Neural progenitor cell (in vitro differentiated cells): Measurements from ENCODE around the gene GPA33. TPM values are rescaled to one million over a fixed set of nuclear protein-coding genes. Genes with fewer than 3 reads are reported as not detected.

Experiments used
- DNase-seq: peaks from one replicate; pipeline ENCODE4 v3.0.0-alpha.2; 2016; ENCODE audit warnings: low spot score
- H2AFZ ChIP-seq: fragments of 200-600 bp; sonication (generic); replicated peaks from 2 replicates; pipeline ENCODE4 v1.6.1; 2016; ENCODE audit warnings: antibody characterized with exemption
- H3F3A ChIP-seq: fragments of 200-600 bp; sonication (generic); 2 replicates; pipeline ENCODE4 v1.6.1; 2016; ENCODE audit warnings: antibody characterized with exemption, low read depth
- H3K27ac ChIP-seq: fragments of 200-600 bp; sonication (generic); 2 replicates; pipeline ENCODE4 v1.5.1; 2016; ENCODE audit warnings: mild to moderate bottlenecking
- H3K27me3 ChIP-seq: fragments of 200-600 bp; sonication (generic); 2 replicates; pipeline ENCODE4 v1.6.1; 2016; ENCODE audit warnings: mild to moderate bottlenecking, moderate library complexity
- H3K36me3 ChIP-seq: fragments of 200-600 bp; sonication (generic); 2 replicates; pipeline ENCODE4 v1.5.1; 2016
- H3K4me1 ChIP-seq: fragments of 200-600 bp; sonication (generic); 2 replicates; pipeline ENCODE4 v1.6.1; 2016; ENCODE audit warnings: mixed run types
- H3K4me2 ChIP-seq: fragments of 200-600 bp; sonication (generic); 2 replicates; pipeline ENCODE4 v1.6.1; 2016
- H3K4me3 ChIP-seq: fragments of 200-600 bp; sonication (generic); 2 replicates; pipeline ENCODE4 v1.5.1; 2016
- H3K79me2 ChIP-seq: fragments of 200-600 bp; sonication (generic); 2 replicates; pipeline ENCODE4 v1.6.1; 2016; ENCODE audit warnings: low read depth
- H3K9ac ChIP-seq: fragments of 200-600 bp; sonication (generic); 2 replicates; pipeline ENCODE4 v1.6.1; 2016
- H3K9me3 ChIP-seq: fragments of 200-600 bp; sonication (generic); 2 replicates; pipeline ENCODE4 v1.5.1; 2016; ENCODE audit warnings: low read depth
- H4K20me1 ChIP-seq: fragments of 200-600 bp; sonication (generic); 2 replicates; pipeline ENCODE4 v1.6.1; 2016; ENCODE audit warnings: low read depth
- H3K27ac Mint-ChIP-seq: 3 replicates; pipeline ENCODE4 v1.8.0; 2021; ENCODE audit warnings: mixed read lengths
- H3K27me3 Mint-ChIP-seq: 2 replicates; pipeline ENCODE4 v1.8.0; 2022; ENCODE audit warnings: low read depth, mild to moderate bottlenecking, inconsistent platforms, moderate library complexity, mixed read lengths; ENCODE audit not compliant: insufficient read depth
- H3K36me3 Mint-ChIP-seq: 3 replicates; pipeline ENCODE4 v1.8.0; 2021; ENCODE audit warnings: mixed read lengths
- H3K4me1 Mint-ChIP-seq: 3 replicates; pipeline ENCODE4 v1.8.0; 2021; ENCODE audit warnings: mixed read lengths
- H3K4me3 Mint-ChIP-seq: 3 replicates; pipeline ENCODE4 v1.8.0; 2021; ENCODE audit warnings: mild to moderate bottlenecking, moderate library complexity, mixed read lengths
- H3K9me3 Mint-ChIP-seq: 3 replicates; pipeline ENCODE4 v1.8.0; 2020; ENCODE audit warnings: mixed read lengths
- EZH2 ChIP-seq: fragments of 200-600 bp; sonication (generic); IDR thresholded peaks from 2 replicates; pipeline ENCODE4 v1.6.1; 2017; ENCODE audit warnings: antibody characterized with exemption, mild to moderate bottlenecking, moderate library complexity
- EZH2phosphoT487 ChIP-seq: fragments of 200-600 bp; sonication (generic); IDR thresholded peaks from 2 replicates; pipeline ENCODE4 v1.6.1; 2017; ENCODE audit warnings: antibody characterized with exemption
- total RNA-seq: library from RNA; depleted of rRNA; stranded (reverse); fragments of >200 nt; gene quantifications from 2 replicates; pipeline ENCODE4 v1.2.3, GENCODE V29; 2015; ENCODE audit warnings: low replicate concordance
- TF ChIP-seq, protein P1 (sequence below): fragments of 200-600 bp; sonication (generic); IDR thresholded peaks from 2 replicates; pipeline ENCODE4 v1.5.1; 2017; ENCODE audit warnings: antibody characterized with exemption, mild to moderate bottlenecking

GPA33 gene
- total RNA-seq, 1 donor from 2014 or later: 0.52 TPM

DNA sequence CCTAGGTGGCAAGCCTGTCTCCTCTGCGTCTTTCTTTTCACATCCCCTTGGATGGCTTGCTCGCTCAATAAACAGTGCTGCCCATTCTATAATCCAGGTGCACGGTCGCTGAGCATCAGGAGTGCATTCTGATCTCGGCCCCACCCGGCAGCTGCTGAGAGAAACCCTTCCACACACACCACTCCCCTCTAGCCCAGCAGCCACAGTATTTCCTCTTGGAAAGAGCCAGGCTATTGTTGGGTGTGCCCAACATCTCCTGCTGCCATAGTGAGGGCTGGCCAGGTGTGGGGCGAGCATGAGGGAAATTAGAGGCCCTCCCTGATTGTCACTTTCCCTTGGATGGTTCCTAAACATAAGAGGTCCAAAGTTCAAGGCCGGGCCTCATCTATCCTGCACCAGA lies 24.7 kb downstream of the GPA33 start:
- Mint-ChIP-seq H3K4me3 (no peak overlapping the region), H3K36me3 (no peaks in the 10 kb centered on the region), H3K9me3 (no peaks in the 10 kb centered on the region), H3K4me1 (peaks cover 10% of the 10 kb centered on the region), H3K27me3 (peaks cover 6% of the 10 kb centered on the region), H3K27ac (no peak overlapping the region)
- Histone ChIP-seq H3K36me3 (no peaks in the 10 kb centered on the region), H3K9me3 (no peaks in the 10 kb centered on the region), H4K20me1 (no peaks in the 10 kb centered on the region), H3K9ac (no peak overlapping the region), H3K4me2 (no peak overlapping the region), H3F3A (no peaks in the 10 kb centered on the region), H3K27ac (no peak overlapping the region), H3K27me3 (no peaks in the 10 kb centered on the region), H2AFZ (no peak overlapping the region), H3K79me2 (no peaks in the 10 kb centered on the region), H3K4me1 (peaks cover 4% of the 10 kb centered on the region), H3K4me3 (no peak overlapping the region)
- TF ChIP-seq EZH2phosphoT487: no peak
- no peak for TF ChIP-seq EZH2
- TF ChIP-seq, protein P1, sequence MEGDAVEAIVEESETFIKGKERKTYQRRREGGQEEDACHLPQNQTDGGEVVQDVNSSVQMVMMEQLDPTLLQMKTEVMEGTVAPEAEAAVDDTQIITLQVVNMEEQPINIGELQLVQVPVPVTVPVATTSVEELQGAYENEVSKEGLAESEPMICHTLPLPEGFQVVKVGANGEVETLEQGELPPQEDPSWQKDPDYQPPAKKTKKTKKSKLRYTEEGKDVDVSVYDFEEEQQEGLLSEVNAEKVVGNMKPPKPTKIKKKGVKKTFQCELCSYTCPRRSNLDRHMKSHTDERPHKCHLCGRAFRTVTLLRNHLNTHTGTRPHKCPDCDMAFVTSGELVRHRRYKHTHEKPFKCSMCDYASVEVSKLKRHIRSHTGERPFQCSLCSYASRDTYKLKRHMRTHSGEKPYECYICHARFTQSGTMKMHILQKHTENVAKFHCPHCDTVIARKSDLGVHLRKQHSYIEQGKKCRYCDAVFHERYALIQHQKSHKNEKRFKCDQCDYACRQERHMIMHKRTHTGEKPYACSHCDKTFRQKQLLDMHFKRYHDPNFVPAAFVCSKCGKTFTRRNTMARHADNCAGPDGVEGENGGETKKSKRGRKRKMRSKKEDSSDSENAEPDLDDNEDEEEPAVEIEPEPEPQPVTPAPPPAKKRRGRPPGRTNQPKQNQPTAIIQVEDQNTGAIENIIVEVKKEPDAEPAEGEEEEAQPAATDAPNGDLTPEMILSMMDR: no peak
- no peak for DNase-seq

DNA sequence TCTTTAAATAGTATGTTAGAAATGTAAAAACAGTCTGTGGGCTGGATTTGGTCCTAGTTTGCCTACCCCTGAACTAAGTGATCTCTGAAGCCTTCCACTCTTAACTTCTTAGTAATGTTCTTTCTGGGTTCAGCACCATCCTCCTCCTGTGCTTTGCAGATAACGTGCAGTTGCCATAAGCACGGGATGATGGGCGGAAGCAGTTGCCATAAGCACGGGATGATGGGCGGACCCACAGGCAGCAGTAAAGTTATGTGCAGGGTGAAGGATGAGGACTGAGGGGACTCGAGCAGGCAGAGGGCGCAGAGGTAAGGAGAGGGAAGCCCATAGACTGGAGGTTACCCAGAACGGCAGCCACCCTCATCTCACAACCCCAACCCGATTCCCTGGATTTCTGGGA lies 25.6 kb downstream of the GPA33 start:
- no peak overlapping the region for H3K27ac ChIP-seq
- TF ChIP-seq, protein P1: no peak
- TF ChIP-seq EZH2phosphoT487 (no peak), EZH2 (no peak)
- H3K36me3 ChIP-seq: no peaks in the 10 kb centered on the region
- H3K27me3 ChIP-seq: no peaks in the 10 kb centered on the region
- no peaks in the 10 kb centered on the region for H3K79me2 ChIP-seq
- no peak for DNase-seq
- H3F3A ChIP-seq: no peaks in the 10 kb centered on the region
- peaks cover 4% of the 10 kb centered on the region for H3K4me1 ChIP-seq
- no peak overlapping the region for H2AFZ ChIP-seq
- peaks cover 2% of the 10 kb centered on the region for H3K27me3 Mint-ChIP-seq
- no peaks in the 10 kb centered on the region for H3K36me3 Mint-ChIP-seq
- H3K4me1 Mint-ChIP-seq: peaks cover 11% of the 10 kb centered on the region
- H4K20me1 ChIP-seq: no peaks in the 10 kb centered on the region
- no peak overlapping the region for H3K27ac Mint-ChIP-seq
- no peaks in the 10 kb centered on the region for H3K9me3 Mint-ChIP-seq
- no peaks in the 10 kb centered on the region for H3K9me3 ChIP-seq
- H3K4me3 Mint-ChIP-seq: no peak overlapping the region
- H3K4me3 ChIP-seq: no peak overlapping the region
- H3K4me2 ChIP-seq: no peak overlapping the region
- H3K9ac ChIP-seq: no peak overlapping the region

DNA sequence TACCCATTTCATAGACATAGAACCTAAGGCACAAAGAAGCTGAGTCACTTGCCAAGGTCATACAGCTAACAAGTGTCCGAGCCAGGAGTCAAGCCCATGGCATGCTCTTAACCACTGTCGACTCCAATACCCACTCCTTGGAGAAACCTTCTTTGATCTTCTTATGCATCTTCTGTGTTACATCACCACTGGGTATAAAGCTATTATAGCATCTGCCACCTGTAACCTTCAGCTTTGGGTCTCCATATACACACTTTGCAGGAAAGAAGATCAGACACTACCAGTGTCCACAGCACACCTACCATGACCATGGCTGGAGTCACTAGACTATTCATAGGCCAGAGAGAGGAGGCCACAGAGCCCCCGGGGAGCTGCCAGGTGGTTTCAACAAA lies 29.1 kb downstream of the GPA33 start:
- H3K36me3 ChIP-seq: no peaks in the 10 kb centered on the region
- TF ChIP-seq EZH2phosphoT487 (no peak), EZH2 (no peak)
- TF ChIP-seq, protein P1: no peak
- no peak overlapping the region for H3K27ac ChIP-seq
- no peaks in the 10 kb centered on the region for H3K27me3 ChIP-seq
- H3K4me3 Mint-ChIP-seq: no peak overlapping the region
- H3K9ac ChIP-seq: no peak overlapping the region
- no peaks in the 10 kb centered on the region for H3K4me1 ChIP-seq
- H3F3A ChIP-seq: peaks cover 8% of the 10 kb centered on the region
- H3K9me3 Mint-ChIP-seq: no peaks in the 10 kb centered on the region
- H2AFZ ChIP-seq: no peak overlapping the region
- no peak overlapping the region for H3K27ac Mint-ChIP-seq
- H3K4me1 Mint-ChIP-seq: peaks cover 15% of the 10 kb centered on the region
- H3K79me2 ChIP-seq: no peaks in the 10 kb centered on the region
- no peak overlapping the region for H3K4me2 ChIP-seq
- no peaks in the 10 kb centered on the region for H3K36me3 Mint-ChIP-seq
- no peaks in the 10 kb centered on the region for H4K20me1 ChIP-seq
- no peaks in the 10 kb centered on the region for H3K9me3 ChIP-seq
- no peak overlapping the region for H3K4me3 ChIP-seq
- peaks cover 4% of the 10 kb centered on the region for H3K27me3 Mint-ChIP-seq
- no peak for DNase-seq
